ENCODE results near the gene TMEM18. TPM values are rescaled to one million over a fixed set of nuclear protein-coding genes. Genes with fewer than 3 reads are reported as not detected.

Gene TMEM18
- total and polyA plus RNA-seq, 9 of the 15 experiments (the other 6 are each of a cell fraction or from before 2014, with no cell fraction given) = 12.8 to 55.9 (median 21.8) TPM

DNA sequence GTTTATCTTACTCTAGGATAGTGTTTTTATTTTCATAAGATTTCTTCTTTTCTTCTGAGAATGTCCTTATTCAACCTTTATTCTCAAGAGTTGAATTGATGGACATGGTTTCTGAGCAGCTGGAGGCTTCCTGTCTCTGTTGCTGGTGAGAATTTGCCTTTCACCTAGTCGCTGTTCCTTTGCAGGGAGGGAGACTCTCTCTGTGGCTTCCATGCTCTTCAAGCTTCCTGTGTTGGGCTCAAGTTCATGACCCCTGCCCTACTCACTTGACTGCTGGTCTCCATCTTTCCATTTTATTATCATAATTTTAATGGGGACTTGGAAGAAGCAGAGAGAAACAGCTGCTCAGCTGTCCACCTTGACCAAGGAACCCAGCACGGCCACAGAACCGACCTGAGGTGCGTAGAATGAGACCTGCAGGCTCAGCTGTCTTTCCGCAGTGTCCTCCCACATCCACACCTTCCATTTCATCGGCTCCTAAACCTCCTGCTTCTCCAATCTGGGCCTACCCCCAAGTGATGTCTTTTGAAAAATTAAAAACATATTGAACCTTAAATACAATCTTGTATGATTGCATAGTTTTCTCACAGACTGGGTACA is 24.2 kb downstream of the TMEM18 start:
- TF ChIP-seq ZNF347 (CRISPR knock-in tag; IDR thresholded peaks at IDR 0.05; ENCODE audit: low read depth) (no peak), NCOA4 (IDR thresholded peaks at IDR 0.05; ENCODE audit: partially characterized antibody) (no peak), STAT5A (IDR thresholded peaks at IDR 0.05; ENCODE audit: borderline replicate concordance, low read length) (no peak), CCNT2 (IDR thresholded peaks at IDR 0.05; ENCODE audit: borderline replicate concordance, extremely low read depth, insufficient read length, low read depth, low read length) (no peak), KLF1 (tag; IDR thresholded peaks at IDR 0.05) (no peak), XRCC3 (IDR thresholded peaks at IDR 0.05) (no peak)
- FAIRE-seq (no peak), ATAC-seq (no peak), DNase-seq (ENCODE audit: extremely low read depth in 1 of 4, low spot score in 3 of 4) (no peak)
- BruUV-seq (replicated peaks) = no TSS peak
- Histone ChIP-seq H3K27me3 (ENCODE audit: control insufficient read depth in 2 of 2, insufficient read depth in 2 of 2, low read length in 2 of 2) (peaks cover 42 to 82% of the 10 kb centered on the region in 2 experiments), H3K4me1 (replicated peaks in 1 of 2; ENCODE audit: control insufficient read depth in 2 of 2, insufficient read depth in 2 of 2, low read length in 2 of 2) (peaks cover 0 to 4% of the 10 kb centered on the region in 2 experiments; a peak in 2 of 5 replicates), H3K4me3 (no peak overlapping the region), H3K9me3 (replicated peaks; ENCODE audit: control insufficient read depth, insufficient read depth, low read depth, low read length) (no peaks in the 10 kb centered on the region), H3K36me3 (ENCODE audit: control insufficient read depth, insufficient read depth, low read length) (no peaks in the 10 kb centered on the region), H3K9me1 (ENCODE audit: control insufficient read depth, insufficient read depth, low read length) (no peaks in the 10 kb centered on the region), H3K9ac (ENCODE audit: insufficient read depth in 1 of 2, low read depth in 2 of 2, low read length in 2 of 2) (no peak overlapping the region), H2AFZ (ENCODE audit: low read depth, low read length) (no peak overlapping the region), H4K20me1 (replicated peaks; ENCODE audit: control insufficient read depth, insufficient read depth, low read length) (peaks cover 4% of the 10 kb centered on the region; the same call in 1 of the 2 replicates), H3K79me2 (ENCODE audit: control insufficient read depth, insufficient read depth, low read length) (no peaks in the 10 kb centered on the region), H3K27ac (ENCODE audit: extremely low read depth, low read depth, low read length) (no peak overlapping the region), H3K4me2 (ENCODE audit: insufficient read depth, low read length) (no peak overlapping the region)
- in situ Hi-C loops (cut with MboI) (no loop called here), intact Hi-C loops (cut with micrococcal nuclease) (no loop called here)
- CTCF ChIA-PET (ENCODE audit: low intra/inter-chr PET ratio) = no interaction called here
- WGBS (ENCODE audit: insufficient coverage, low coverage, missing lambda C conversion rate) = 2% methylated on average over 6 of the region's 6 CpGs
- POLR2A ChIA-PET = interaction anchor here (0.7 to 1.1 kb wide), 2 partner anchors 76 to 238 kb away, joined by 3 read pairs; no protein-coding TSS in a partner anchor

Measured in K562 (cell line).